NK-92 (cell line): Measurements from ENCODE around the gene DNAJC17.

ENCODE experiments used
- DNase-seq: peaks from one replicate; lab custom pipeline; 2025; ENCODE audit not compliant: unreplicated experiment; lab: John Stamatoyannopoulos, UW

The DNAJC17 gene

GRCh38 chr15:40830884-40831283 lies 23.6 kb upstream of the DNAJC17 start:
- no peak for DNase-seq

- no peak for DNase-seq
These were observed 21.8 kb upstream of the DNAJC17 start for GRCh38 chr15:40829115-40829514.

- DNase-seq: no peak
These were observed 21.3 kb upstream of the DNAJC17 start, which contains the start of gene PPP1R14D for GRCh38 chr15:40828447-40829036. TSS of gene PPP1R14D (minus strand) at chr15:40828708. CDS start at chr15:40828641, 67 bp downstream.

GRCh38 chr15:40826423-40827075 lies 19.3 kb upstream of the DNAJC17 start:
- no peak for DNase-seq

- DNase-seq: no peak
These were observed 18.6 kb upstream of the DNAJC17 start for GRCh38 chr15:40825661-40826422.

GRCh38 chr15:40823572-40824343 lies 16.5 kb upstream of the DNAJC17 start:
- no peak for DNase-seq

- DNase-seq: no peak
These were observed 13.9 kb upstream of the DNAJC17 start for GRCh38 chr15:40821195-40821594.

- no peak for DNase-seq
These were observed 11.8 kb upstream of the DNAJC17 start for GRCh38 chr15:40819048-40819447.

- DNase-seq: no peak
These were observed 7.9 kb upstream of the DNAJC17 start for GRCh38 chr15:40815042-40815698.

GRCh38 chr15:40812721-40813425 lies 5.6 kb upstream of the DNAJC17 start:
- no peak for DNase-seq

GRCh38 chr15:40808861-40809450 lies 1.7 kb upstream of the DNAJC17 start:
- no peak for DNase-seq

- DNase-seq: no peak
These were observed 702 bp upstream of the DNAJC17 start for GRCh38 chr15:40807888-40808461.

- no peak for DNase-seq
These were observed 623 bp downstream of the DNAJC17 start for GRCh38 chr15:40806672-40807027.

- DNase-seq: no peak
These were observed 3.6 kb downstream of the DNAJC17 start for GRCh38 chr15:40803688-40804087.

GRCh38 chr15:40803076-40803475 lies 4.2 kb downstream of the DNAJC17 start:
- no peak for DNase-seq

- no peak for DNase-seq
These were observed 7.8 kb downstream of the DNAJC17 start for GRCh38 chr15:40799523-40799922.

- DNase-seq: no peak
These were observed 10.8 kb downstream of the DNAJC17 start for GRCh38 chr15:40796512-40796911.

GRCh38 chr15:40796041-40796440 lies 11.2 kb downstream of the DNAJC17 start:
- no peak for DNase-seq

- no peak for DNase-seq
These were observed 13.9 kb downstream of the DNAJC17 start for GRCh38 chr15:40793216-40793989.
